ENCODE measurements around the gene SEZ6. TPM values are rescaled to one million over a fixed set of nuclear protein-coding genes. Genes with fewer than 3 reads are reported as not detected.

Gene SEZ6
- total and polyA plus RNA-seq, 7 donors: 0.04 TPM; not detected in 6

DNA sequence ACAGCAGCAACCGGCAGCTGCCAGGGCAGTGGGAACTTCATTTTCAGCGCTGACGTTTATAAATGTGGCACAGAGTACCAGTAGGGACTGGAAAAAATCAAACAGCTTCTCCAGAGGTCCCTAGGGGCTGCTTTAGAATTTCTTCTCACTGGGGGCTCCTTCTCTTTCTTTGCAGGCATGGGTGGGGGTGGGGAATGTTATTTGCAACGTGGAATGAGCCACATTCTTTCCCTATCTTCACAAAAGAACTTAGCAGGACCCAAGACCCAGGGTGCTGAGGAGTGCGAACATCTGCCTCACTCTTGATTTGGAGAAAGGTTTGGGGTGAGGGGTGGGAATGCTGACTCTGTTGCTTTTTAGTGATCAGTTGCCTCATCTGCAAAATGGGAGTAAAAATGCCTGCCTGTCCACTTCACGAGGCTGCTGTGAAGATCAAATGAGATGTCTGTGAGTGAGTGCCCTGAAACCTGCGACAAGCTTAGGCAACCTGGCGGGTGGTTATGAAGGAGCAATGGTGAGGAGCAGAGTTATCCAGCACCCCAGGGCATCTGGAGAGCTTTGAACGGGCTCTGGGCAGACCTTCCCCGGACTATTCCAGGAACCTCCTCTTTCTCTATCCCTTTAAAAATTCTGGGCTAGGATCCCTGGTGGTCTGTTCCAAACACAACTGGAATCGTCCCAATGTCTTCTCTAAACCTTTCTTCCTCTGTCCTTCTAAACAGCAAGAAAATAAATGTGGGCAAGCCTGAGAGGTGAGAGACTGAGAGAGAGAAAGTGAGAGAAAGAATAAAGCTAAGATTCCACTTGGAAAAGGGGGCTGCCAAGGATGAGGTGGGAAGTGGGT, 26.4 kb upstream of the SEZ6 start:
- no peak for ATAC-seq

GRCh38 chr17:29031488-29031887, 25.7 kb upstream of the SEZ6 start:
- Histone ChIP-seq H3K4me3 (no peak overlapping the region), H3K9me3 (no peaks in the 10 kb centered on the region), H3K4me1 (no peaks in the 10 kb centered on the region), H3K27me3 (ENCODE audit: insufficient read depth in 3 of 3, low read length in 2 of 3) (peaks cover 0 to 31% (median 9%) of the 10 kb centered on the region in 3 donors), H3K27ac (no peak overlapping the region), H3K36me3 (ENCODE audit: insufficient read depth in 1 of 2, low read depth in 1 of 2) (no peaks in the 10 kb centered on the region)
- ATAC-seq: no peak
- 51 to 65% (median 62%) methylated on average over 5 of the region's 5 CpGs for WGBS, 3 donors
- no peak for DNase-seq
- intact Hi-C loops (cut with DNase I): no loop called here
- TF ChIP-seq, protein P1, sequence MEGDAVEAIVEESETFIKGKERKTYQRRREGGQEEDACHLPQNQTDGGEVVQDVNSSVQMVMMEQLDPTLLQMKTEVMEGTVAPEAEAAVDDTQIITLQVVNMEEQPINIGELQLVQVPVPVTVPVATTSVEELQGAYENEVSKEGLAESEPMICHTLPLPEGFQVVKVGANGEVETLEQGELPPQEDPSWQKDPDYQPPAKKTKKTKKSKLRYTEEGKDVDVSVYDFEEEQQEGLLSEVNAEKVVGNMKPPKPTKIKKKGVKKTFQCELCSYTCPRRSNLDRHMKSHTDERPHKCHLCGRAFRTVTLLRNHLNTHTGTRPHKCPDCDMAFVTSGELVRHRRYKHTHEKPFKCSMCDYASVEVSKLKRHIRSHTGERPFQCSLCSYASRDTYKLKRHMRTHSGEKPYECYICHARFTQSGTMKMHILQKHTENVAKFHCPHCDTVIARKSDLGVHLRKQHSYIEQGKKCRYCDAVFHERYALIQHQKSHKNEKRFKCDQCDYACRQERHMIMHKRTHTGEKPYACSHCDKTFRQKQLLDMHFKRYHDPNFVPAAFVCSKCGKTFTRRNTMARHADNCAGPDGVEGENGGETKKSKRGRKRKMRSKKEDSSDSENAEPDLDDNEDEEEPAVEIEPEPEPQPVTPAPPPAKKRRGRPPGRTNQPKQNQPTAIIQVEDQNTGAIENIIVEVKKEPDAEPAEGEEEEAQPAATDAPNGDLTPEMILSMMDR (IDR thresholded peaks at IDR 0.05): no peak

More for the DNA sequence above, 26.4 kb upstream of the SEZ6 start:
- intact Hi-C loops (cut with DNase I): no loop called here
- H3K27ac ChIP-seq: no peak overlapping the region
- H3K36me3 ChIP-seq (ENCODE audit: insufficient read depth in 1 of 2, low read depth in 1 of 2): no peaks in the 10 kb centered on the region
- no peak overlapping the region for H3K4me3 ChIP-seq
- 25 to 27% (median 27%) methylated on average over 11 of the region's 11 CpGs for WGBS, 3 donors
- DNase-seq: no peak
- TF ChIP-seq, protein P1 (IDR thresholded peaks at IDR 0.05): no peak
- no peaks in the 10 kb centered on the region for H3K9me3 ChIP-seq
- peaks cover 0 to 33% (median 9%) of the 10 kb centered on the region in 3 donors for H3K27me3 ChIP-seq (ENCODE audit: insufficient read depth in 3 of 3, low read length in 2 of 3)
- no peaks in the 10 kb centered on the region for H3K4me1 ChIP-seq

GRCh38 chr17:29024316-29024952, 18.6 kb upstream of the SEZ6 start:
- H3K27ac ChIP-seq: no peak overlapping the region
- H3K4me3 ChIP-seq: no peak overlapping the region
- no peak for ATAC-seq
- H3K4me1 ChIP-seq: no peaks in the 10 kb centered on the region
- no peaks in the 10 kb centered on the region for H3K36me3 ChIP-seq (ENCODE audit: insufficient read depth in 1 of 2, low read depth in 1 of 2)
- peaks cover 0 to 24% (median 5%) of the 10 kb centered on the region in 3 donors for H3K27me3 ChIP-seq (ENCODE audit: insufficient read depth in 3 of 3, low read length in 2 of 3)
- intact Hi-C loops (cut with DNase I): no loop called here
- no peak for DNase-seq
- H3K9me3 ChIP-seq: no peaks in the 10 kb centered on the region
- TF ChIP-seq, protein P1 (IDR thresholded peaks at IDR 0.05): no peak
- WGBS, 3 donors: 68 to 70% (median 68%) methylated on average over 6 of the region's 6 CpGs

GRCh38 chr17:29022074-29022473, 16.2 kb upstream of the SEZ6 start:
- no peak for DNase-seq
- intact Hi-C loops (cut with DNase I): no loop called here
- WGBS, 3 donors: 80 to 84% (median 83%) methylated on average over 7 of the region's 7 CpGs
- Histone ChIP-seq H3K36me3 (ENCODE audit: insufficient read depth in 1 of 2, low read depth in 1 of 2) (no peaks in the 10 kb centered on the region), H3K27ac (no peak overlapping the region), H3K9me3 (no peaks in the 10 kb centered on the region), H3K4me1 (no peaks in the 10 kb centered on the region), H3K27me3 (ENCODE audit: insufficient read depth in 3 of 3, low read length in 2 of 3) (peaks cover 0 to 47% (median 11%) of the 10 kb centered on the region in 3 donors), H3K4me3 (no peak overlapping the region)
- ATAC-seq: no peak
- TF ChIP-seq, protein P1 (IDR thresholded peaks at IDR 0.05): no peak
